Effector memory CD8-positive, alpha-beta T cell (primary cell): Measurements from ENCODE around the gene THBS2.
A peak's percentile ranks its signal among the peaks of the same experiment; 100 is the strongest.
"Not testable (repeated sequence)": the region's sequence is repeated elsewhere in the genome, so short reads cannot be mapped to it uniquely, and the experiment has no call there.

Experiments used
- ATAC-seq: fragments of 150-1000 bp; cut with Tn5 transposase; replicated peaks from 2 replicates; pipeline ENCODE4 v1.10.0; 2021; ENCODE audit warnings: mild to moderate bottlenecking, moderate library complexity
- DNase-seq, 3 experiments: peaks; one replicate each; pipeline ENCODE4 v3.0.0; 2021
- H3K27ac Mint-ChIP-seq, 2 donors: one replicate each; pipeline ENCODE4 v1.8.0; 2022; ENCODE audit warnings: mild to moderate bottlenecking in 2 of 2, mixed read lengths in 2 of 2, moderate library complexity in 2 of 2
- H3K27me3 Mint-ChIP-seq, 2 donors: one replicate each; pipeline ENCODE4 v1.8.0; 2022; ENCODE audit warnings: mixed read lengths in 2 of 2
- H3K36me3 Mint-ChIP-seq: one replicate; pipeline ENCODE4 v1.8.0; 2022; ENCODE audit warnings: mild to moderate bottlenecking, moderate library complexity, mixed read lengths; ENCODE audit not compliant: insufficient read depth
- H3K4me1 Mint-ChIP-seq, 2 donors: one replicate each; pipeline ENCODE4 v1.8.0; 2022; ENCODE audit warnings: low read depth in 2 of 2, mixed read lengths in 2 of 2
- H3K4me3 Mint-ChIP-seq, 2 donors: one replicate each; pipeline ENCODE4 v1.8.0; 2022; ENCODE audit warnings: mild to moderate bottlenecking in 2 of 2, mixed read lengths in 2 of 2, moderate library complexity in 2 of 2
- H3K9me3 Mint-ChIP-seq, 2 donors: one replicate each; pipeline ENCODE4 v1.8.0; 2022; ENCODE audit warnings: mixed read lengths in 2 of 2
- total RNA-seq, 9 experiments: gene quantifications; one replicate each; lab custom pipeline; 2026; lab: John Stamatoyannopoulos, UW

The THBS2 gene
- total RNA-seq, result 0 to 0.07 (median 0) reads per million in 9 experiments

DNA sequence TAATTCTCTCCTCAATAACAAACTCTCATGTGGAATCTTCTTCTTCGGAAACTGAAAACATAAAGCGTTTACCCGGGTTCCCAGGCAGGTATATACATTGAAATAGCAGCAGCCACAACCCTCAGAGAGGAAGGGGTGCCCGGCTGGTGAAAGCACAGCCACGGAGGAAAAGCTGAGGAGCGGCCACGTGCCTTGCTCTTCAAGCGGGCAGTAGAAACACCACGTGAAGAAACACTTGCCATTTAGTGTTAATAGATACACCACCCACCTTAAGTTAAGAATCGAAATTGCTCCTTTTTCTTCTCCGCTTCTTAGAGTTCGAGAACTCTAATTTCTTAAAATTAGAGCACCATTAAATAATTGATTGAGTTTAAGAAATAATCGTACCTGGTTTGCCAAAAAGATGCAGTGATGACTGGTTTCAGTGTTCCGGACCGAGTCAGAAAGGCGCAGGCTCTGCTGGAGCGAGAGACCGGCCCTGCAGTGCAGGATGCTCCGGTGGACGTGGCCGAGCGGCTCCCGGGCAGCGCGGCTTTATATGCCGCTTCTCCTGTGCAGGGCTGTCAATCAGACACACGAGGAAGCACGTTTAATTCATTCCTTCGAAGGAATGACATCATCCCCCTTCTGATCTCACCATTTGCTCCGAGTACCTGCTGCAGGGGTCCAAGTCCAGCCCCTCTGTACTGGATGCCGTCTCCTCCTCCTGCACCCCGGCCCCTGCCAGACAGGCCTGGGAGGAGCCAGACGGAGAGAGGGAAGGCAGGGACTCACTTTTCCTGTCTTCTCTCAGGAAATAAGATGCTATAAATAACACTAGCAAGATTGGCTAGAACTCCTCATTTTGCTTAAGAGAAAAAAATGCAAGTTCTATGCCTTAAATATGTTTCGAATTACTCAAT, at the start of gene THBS2:
TSS of gene THBS2 (minus strand) at position 510 of the 902 bp plus-strand sequence. CDS start 3,062 bp downstream, outside the sequence.
- peak within 1 kb of the TSS; percentile 44 to 61 for H3K4me3 Mint-ChIP-seq
- ATAC-seq (no peak), DNase-seq (no peak)
- no peak within 1 kb of the TSS for H3K27ac Mint-ChIP-seq
- H3K4me1 Mint-ChIP-seq, result peaks cover 10 to 22% of the 10 kb centered on the region in 2 donors
- H3K27me3 Mint-ChIP-seq, result peaks cover 66 to 83% of the 10 kb centered on the region in 2 donors
- no peaks in the 10 kb centered on the region for H3K36me3 Mint-ChIP-seq
- no peaks in the 10 kb centered on the region for H3K9me3 Mint-ChIP-seq

DNA sequence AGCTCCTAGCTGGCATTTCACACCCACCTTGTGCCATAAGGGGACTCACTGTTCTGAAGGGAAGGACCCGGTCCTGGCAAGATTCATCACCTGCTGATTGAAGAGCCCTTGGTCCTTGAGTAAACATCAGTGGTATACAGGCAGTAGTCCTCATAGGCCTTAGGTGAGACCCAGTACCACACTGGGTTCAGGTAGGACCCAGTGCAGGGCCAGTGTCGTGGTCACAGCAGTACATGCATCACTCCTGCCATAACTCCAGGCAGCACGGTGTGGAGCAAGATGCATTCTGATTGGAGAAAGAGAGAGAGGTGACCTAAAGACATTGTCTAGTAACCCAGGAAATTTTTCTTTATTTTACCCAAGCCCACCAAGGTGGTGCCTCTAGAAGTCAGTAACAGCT, 49.1 kb upstream of the THBS2 start:
- Mint-ChIP-seq H3K27ac (no peak overlapping the region), H3K4me1 (no peaks in the 10 kb centered on the region), H3K36me3 (no peaks in the 10 kb centered on the region), H3K9me3 (peaks cover 0 to 1% of the 10 kb centered on the region in 2 donors), H3K4me3 (no peak overlapping the region), H3K27me3 (peaks cover 48 to 49% of the 10 kb centered on the region in 2 donors)
- no peak for DNase-seq
- no peak for ATAC-seq

DNA sequence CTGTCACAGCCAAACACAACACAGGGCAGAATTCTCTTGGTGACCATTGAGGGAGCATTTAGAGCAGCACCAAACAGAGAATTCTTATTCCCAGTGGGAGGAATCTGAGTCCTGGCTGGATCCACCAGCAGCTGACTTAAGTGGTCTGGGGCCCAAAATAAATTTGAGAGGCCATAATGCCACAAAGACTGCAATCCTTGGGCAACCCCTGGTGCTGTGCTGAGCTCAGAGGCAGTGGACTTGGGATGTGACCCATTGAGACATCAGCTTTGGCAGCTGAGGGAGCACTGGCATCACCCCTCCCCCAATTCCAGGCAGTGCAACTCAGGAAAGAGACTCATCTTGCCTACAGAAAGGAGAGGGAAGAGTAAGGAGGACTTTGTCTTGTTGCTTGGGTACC, 48.6 kb upstream of the THBS2 start:
- Mint-ChIP-seq H3K4me3 (no peak overlapping the region), H3K36me3 (no peaks in the 10 kb centered on the region), H3K27ac (no peak overlapping the region), H3K27me3 (peaks cover 48 to 50% of the 10 kb centered on the region in 2 donors), H3K4me1 (no peaks in the 10 kb centered on the region), H3K9me3 (peaks cover 0 to 1% of the 10 kb centered on the region in 2 donors)
- DNase-seq, result no peak
- no peak for ATAC-seq

DNA sequence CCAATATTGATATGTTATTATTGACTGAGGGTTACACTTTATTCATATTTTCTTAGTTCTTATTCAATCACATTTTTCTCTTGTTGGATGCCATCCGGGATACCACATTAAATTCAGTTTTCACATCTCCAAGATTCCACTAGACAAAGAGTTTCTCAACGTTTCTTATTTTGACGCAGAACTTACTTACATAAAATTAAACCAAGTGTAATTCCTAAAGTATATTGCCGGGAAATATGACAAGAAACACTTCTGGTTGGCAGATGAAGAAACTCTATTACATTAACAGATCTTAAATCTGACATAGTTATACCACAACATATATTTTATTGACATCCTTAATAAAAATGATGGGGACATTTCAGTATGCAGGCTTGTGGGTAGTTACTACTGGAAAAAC, 47.3 kb upstream of the THBS2 start:
- ATAC-seq (no peak), DNase-seq (no peak)
- no peaks in the 10 kb centered on the region for H3K36me3 Mint-ChIP-seq
- no peak overlapping the region for H3K27ac Mint-ChIP-seq
- no peaks in the 10 kb centered on the region for H3K4me1 Mint-ChIP-seq
- H3K9me3 Mint-ChIP-seq, result peaks cover 0 to 1% of the 10 kb centered on the region in 2 donors
- H3K27me3 Mint-ChIP-seq, result peaks cover 53 to 59% of the 10 kb centered on the region in 2 donors
- no peak overlapping the region for H3K4me3 Mint-ChIP-seq

DNA sequence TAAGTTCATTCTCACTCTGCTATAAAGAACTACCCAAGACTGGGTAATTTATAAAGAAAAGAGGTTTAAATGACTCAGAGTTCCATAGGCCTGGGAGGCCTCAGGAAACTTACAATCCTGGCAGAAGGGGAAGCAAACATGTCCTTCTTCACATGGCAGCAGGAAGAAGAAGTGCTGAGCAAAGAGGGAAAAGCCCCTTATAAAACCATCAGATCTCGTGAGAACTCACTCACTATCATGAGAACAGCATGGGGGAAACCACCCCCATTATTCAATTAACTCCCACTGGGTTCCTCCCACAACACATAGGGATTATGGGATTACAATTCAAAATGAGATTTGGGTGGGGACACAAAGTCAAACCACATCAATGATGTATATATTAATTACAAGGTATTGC, 45.0 kb upstream of the THBS2 start:
- not testable (repeated sequence) for DNase-seq, H3K9me3 Mint-ChIP-seq, H3K27ac Mint-ChIP-seq, H3K36me3 Mint-ChIP-seq, ATAC-seq, H3K4me3 Mint-ChIP-seq, H3K4me1 Mint-ChIP-seq
- H3K27me3 Mint-ChIP-seq, result peaks cover 49 to 69% of the 10 kb centered on the region in 2 donors

DNA sequence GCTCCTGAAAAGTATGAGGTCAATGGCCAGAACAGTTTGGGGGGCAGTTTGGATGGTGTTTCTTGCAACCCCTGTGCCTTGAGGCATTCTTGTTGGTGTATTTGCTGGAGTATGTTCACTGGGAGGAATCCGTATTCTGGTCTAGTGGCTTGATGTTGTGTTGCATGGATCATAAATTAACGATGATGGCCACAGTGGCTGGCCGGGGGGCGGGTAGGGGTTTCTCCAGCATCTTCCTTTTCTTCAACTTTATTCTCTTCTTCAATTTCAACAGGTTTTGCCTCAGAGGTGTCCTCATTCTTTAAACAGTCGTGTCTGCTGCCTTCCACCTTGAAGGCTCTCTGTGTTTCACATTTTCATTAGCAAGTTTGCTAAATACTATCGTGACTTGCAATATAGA, 43.0 kb upstream of the THBS2 start:
- H3K27ac Mint-ChIP-seq, result no peak overlapping the region
- H3K27me3 Mint-ChIP-seq, result peaks cover 44 to 69% of the 10 kb centered on the region in 2 donors
- no peak overlapping the region for H3K4me3 Mint-ChIP-seq
- H3K9me3 Mint-ChIP-seq, result no peaks in the 10 kb centered on the region
- no peak for ATAC-seq
- no peaks in the 10 kb centered on the region for H3K4me1 Mint-ChIP-seq
- no peak for DNase-seq
- H3K36me3 Mint-ChIP-seq, result no peaks in the 10 kb centered on the region

DNA sequence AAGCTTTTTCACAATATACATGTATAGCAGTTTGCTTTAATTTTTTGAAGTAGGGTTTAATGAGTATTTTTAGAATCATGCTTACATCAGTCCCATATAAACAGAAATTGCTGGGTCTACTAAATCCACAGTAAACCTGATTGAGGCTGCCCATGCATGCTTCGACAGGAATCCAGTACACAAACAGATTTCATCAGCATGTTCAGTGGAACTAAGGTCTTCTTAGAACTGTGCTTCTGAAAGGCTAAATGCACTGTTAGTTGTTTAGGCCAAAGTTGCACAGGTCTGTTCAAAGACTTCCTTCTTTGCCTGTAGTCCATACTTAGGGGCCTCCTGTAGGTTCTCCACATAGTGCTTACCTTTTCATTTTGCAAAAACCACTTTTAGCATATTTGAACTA, 42.5 kb upstream of the THBS2 start:
- no peak overlapping the region for H3K4me3 Mint-ChIP-seq
- no peak overlapping the region for H3K27ac Mint-ChIP-seq
- peaks cover 45 to 73% of the 10 kb centered on the region in 2 donors for H3K27me3 Mint-ChIP-seq
- H3K36me3 Mint-ChIP-seq, result no peaks in the 10 kb centered on the region
- H3K9me3 Mint-ChIP-seq, result no peaks in the 10 kb centered on the region
- ATAC-seq (no peak), DNase-seq (no peak)
- H3K4me1 Mint-ChIP-seq, result no peaks in the 10 kb centered on the region

DNA sequence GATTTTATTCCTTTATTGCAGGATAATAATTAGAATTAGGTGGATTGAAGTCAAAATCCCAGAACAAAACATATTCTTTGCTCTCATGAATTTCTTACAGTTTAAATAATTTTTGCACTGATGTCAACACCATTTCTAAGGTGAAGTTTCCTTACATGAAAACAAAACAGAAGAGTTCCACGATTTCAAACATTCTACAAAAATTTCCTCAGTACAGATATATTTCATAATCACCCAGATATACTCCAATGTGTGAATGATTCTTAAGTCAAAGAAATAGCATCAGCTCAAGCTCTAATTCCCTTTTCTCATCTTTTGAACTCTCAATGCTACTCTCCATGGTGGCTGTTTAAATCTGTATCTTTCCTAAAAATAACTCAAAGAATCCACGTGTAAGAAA, 39.5 kb upstream of the THBS2 start:
- DNase-seq, result no peak
- Mint-ChIP-seq H3K4me3 (no peak overlapping the region), H3K27ac (no peak overlapping the region), H3K9me3 (no peaks in the 10 kb centered on the region), H3K4me1 (no peaks in the 10 kb centered on the region), H3K36me3 (no peaks in the 10 kb centered on the region), H3K27me3 (peaks cover 47 to 84% of the 10 kb centered on the region in 2 donors)
- no peak for ATAC-seq

DNA sequence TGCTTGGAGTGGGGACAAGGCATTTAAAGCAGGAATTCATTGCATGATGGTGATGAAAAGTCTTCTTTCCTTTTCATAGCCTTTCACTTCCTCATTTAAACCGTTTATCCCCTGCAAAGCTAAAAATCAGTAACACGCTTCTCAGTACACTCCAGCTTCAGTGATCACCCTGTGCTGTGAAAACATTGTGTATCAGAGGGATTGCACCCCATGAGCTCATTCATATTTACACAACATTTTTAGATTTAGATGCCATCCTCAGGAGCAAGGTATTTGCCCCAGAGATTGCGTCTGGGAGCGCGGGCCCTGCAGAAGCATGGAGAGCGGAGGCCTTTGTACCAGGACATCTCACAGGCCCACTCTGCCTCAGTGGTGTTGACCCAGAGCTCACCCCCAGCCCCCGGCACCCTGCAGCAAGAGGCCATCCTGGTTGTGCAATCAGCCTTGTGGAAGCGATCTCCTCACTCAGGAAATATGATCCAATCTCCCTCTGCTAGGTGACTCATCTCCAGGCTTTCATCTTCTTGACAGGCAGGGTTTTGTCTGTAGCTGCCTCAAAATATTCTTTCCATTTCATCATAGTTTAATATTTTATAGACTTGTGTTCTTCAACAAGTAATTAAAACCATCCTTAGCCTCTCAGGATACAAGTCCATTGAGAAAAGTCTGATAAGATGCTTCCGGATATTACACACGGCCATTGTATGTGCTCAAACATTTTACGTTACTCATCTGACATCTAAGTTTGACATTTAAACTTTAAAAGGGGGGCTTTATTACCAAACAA, 38.9 kb upstream of the THBS2 start:
- no peaks in the 10 kb centered on the region for H3K36me3 Mint-ChIP-seq

DNA sequence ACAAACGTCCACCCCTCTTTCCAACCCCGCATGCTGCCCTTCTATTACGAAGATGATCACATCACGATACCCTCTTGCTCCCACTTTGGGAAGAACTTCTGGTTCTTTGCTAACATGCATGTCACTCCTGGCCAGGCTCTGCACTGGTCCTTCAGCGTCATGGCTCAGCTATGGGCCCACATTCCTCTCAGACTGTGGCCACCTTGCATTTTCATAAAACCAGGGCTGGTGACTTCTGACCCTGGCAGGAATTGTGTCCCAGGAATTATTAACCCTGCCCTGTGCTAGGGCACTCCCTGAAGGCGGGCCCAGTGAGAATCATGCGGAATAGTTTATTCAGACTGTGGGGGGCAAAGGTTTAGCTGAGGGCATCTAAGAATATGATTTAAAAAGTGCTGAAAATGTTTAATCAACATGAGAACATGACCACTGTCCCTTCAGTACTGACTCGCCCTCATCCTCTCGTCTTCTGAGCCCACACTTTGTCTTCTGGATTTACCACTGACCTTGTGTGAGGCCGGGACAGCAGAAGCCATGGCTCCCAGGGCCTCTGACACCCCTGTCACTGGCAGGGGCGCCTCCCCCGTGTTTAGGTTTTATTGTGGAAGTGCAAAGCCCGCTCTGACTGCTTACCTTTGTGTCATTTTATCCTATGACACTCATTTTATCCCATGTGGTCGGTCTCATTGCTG, 38.1 kb upstream of the THBS2 start:
- H3K4me1 Mint-ChIP-seq, result no peaks in the 10 kb centered on the region
- peaks cover 48 to 78% of the 10 kb centered on the region in 2 donors for H3K27me3 Mint-ChIP-seq
- DNase-seq (no peak), ATAC-seq (no peak)
- no peak overlapping the region for H3K27ac Mint-ChIP-seq
- no peaks in the 10 kb centered on the region for H3K9me3 Mint-ChIP-seq
- no peaks in the 10 kb centered on the region for H3K36me3 Mint-ChIP-seq
- H3K4me3 Mint-ChIP-seq, result no peak overlapping the region

More for the DNA sequence above, 38.9 kb upstream of the THBS2 start:
- ATAC-seq (no peak), DNase-seq (no peak)
- H3K27me3 Mint-ChIP-seq, result peaks cover 51 to 82% of the 10 kb centered on the region in 2 donors
- H3K4me3 Mint-ChIP-seq, result no peak overlapping the region
- no peaks in the 10 kb centered on the region for H3K9me3 Mint-ChIP-seq
- no peak overlapping the region for H3K27ac Mint-ChIP-seq
- no peaks in the 10 kb centered on the region for H3K4me1 Mint-ChIP-seq

DNA sequence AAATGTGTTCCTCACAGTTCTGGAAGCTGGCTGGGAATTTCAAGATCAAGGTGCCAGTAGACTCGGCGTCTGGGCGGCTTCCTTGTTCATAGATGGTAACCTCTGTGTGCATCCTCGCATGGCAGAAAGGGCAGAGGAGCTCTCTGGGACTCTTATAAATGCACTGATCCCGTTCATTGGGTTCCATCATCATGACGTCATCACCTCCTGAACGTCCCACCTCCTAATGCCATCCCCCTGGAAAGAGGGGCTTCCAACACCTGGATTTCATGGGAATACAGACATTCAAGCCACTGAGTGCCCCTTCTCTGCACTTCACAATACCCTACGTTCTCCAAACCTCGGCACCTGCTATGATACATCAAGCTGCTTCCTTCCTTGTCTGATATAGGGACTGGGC, 37.5 kb upstream of the THBS2 start:
- ATAC-seq, result no peak
- no peak for DNase-seq
- Mint-ChIP-seq H3K36me3 (no peaks in the 10 kb centered on the region), H3K27me3 (peaks cover 42 to 73% of the 10 kb centered on the region in 2 donors), H3K9me3 (no peaks in the 10 kb centered on the region), H3K27ac (no peak overlapping the region), H3K4me3 (no peak overlapping the region), H3K4me1 (no peaks in the 10 kb centered on the region)

DNA sequence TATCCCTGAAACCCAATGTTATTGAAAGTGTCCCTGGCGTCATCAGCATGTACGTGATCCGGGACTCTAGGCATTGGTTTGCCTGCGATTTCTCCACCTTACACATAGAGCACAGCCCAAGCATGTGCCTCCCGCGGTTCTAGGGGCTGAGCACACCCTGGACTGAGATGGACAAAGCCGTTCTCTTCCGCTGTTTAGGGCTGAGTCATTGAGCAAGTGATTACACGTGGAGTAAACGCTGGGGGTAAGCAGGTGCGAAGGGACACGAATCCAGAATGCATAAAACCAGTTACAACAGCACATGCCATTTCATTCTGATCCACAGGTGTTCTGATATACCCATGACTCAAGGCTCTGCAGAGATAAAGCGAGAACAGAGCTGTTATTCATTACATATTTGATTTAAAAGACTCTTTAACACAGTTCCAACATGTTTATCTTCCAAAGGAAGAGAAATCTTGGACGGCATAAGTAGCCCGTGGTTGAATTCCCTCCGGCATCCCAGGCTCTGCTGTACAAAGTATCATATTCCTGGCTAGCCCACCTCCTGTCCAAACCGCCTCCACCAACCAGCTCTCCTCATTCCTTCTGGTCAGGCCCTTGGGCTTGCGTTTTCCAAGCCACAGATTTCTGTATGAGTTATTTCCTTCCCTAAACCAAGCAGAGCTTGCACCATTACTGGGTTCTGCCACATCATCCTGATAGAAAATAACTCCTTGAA, 36.1 kb upstream of the THBS2 start:
- no peak overlapping the region for H3K4me3 Mint-ChIP-seq
- H3K36me3 Mint-ChIP-seq, result no peaks in the 10 kb centered on the region
- ATAC-seq, result no peak
- peaks cover 37 to 68% of the 10 kb centered on the region in 2 donors for H3K27me3 Mint-ChIP-seq
- no peaks in the 10 kb centered on the region for H3K4me1 Mint-ChIP-seq
- no peaks in the 10 kb centered on the region for H3K9me3 Mint-ChIP-seq
- no peak for DNase-seq
- H3K27ac Mint-ChIP-seq, result no peak overlapping the region

DNA sequence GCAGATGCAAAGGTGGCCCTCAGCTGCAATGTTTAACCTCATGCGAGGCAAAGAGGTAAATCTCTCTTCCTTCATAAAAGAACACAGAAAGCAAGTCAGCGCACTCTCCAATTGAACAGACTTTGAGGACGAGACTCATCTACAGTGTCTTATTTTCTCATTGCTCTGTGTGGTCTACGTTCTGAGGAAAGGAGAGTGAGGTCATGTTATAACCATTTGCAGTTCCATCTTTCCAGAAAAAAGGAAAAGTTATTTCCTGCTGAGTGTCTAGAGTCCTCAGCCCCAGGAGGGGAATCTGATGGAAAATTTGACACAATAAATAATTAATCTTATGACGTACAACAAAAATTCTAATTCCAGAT, 35.6 kb upstream of the THBS2 start:
- Mint-ChIP-seq H3K36me3 (no peaks in the 10 kb centered on the region), H3K27me3 (peaks cover 32 to 63% of the 10 kb centered on the region in 2 donors), H3K27ac (no peak overlapping the region), H3K4me1 (no peaks in the 10 kb centered on the region), H3K9me3 (no peaks in the 10 kb centered on the region), H3K4me3 (no peak overlapping the region)
- DNase-seq, result no peak
- ATAC-seq, result no peak
